HG03521 (cell line): Measurements from ENCODE around the gene MSANTD2.

Source experiments
- ATAC-seq: cut with Tn5 transposase; IDR thresholded peaks from one replicate; pipeline ENCODE4 v1.9.1; 2021; ENCODE audit warnings: mild to moderate bottlenecking, moderate library complexity; ENCODE audit not compliant: unreplicated experiment

Gene MSANTD2

DNA sequence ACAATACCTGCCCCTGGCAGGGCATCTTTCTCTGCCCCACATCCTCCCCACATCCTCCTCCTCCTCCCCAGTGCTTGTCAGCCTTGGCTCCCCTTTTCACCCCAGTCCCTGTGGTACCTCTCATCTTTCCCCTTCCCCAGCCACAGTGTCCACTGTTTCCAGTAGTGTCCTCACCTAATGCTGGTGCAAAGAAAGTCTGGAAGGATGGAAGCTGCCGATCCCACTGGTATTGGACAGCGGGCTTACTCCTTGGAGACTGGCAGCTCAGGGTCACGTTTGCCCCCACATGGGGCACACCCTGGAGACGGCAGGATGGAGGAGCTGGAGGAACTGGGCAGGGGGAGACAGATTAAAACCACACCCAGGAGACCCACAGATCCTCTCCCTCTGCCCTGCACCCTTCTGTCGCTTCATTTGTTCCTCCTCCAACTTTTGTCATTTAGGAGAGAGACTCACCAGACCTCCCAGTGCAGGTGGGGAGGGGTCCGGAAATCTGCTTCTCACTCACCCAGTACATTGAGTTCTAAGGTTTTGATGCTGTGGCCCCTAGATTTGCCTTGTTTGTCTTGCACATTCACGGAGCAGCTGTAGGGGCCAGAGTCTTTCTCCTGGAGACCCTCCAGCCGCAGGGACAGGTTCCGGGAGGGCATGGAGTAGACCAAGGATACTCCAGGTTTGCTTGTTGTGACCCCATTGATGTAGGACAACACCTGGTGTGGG, 44.0 kb downstream of the MSANTD2 start:
- ATAC-seq, result no peak

DNA sequence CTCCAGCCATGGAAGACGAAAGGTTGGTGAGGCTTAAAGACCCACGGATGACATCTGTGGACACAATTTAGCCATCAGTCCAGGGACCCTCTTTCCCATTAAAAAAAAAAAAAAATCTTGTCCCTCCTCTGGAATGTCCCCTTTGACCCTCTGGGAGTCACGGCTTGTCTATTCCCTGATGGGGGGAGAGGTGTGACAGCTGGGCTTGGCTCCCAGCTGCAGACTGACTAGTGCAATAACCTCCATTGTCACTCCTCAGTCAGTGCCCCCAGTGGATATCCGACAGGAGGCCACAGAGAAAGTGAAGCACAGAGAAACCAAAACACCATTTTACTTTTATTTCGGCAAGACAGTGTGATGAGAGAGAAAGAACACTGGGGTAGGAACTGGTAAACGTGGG, 45.5 kb downstream of the MSANTD2 start:
- no peak for ATAC-seq

DNA sequence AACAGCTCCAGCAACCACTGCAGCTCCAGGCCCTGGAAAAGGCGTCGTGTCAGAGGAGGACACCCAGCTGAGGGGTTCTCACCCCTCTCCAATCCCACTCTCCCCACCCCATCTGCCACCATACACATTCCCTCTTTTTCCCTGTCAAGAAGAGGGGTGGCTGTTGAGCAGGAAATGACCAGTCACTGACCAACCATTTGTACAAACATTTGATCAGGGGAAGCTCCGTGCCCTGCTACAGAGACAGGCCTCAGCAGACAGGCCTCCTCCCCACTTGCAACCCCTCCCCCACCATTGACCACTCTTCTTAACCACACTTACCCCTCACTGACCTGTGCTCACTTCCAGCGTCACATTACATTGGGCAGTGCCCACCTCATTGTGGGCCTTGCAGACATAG, 45.9 kb downstream of the MSANTD2 start:
- ATAC-seq, result no peak

DNA sequence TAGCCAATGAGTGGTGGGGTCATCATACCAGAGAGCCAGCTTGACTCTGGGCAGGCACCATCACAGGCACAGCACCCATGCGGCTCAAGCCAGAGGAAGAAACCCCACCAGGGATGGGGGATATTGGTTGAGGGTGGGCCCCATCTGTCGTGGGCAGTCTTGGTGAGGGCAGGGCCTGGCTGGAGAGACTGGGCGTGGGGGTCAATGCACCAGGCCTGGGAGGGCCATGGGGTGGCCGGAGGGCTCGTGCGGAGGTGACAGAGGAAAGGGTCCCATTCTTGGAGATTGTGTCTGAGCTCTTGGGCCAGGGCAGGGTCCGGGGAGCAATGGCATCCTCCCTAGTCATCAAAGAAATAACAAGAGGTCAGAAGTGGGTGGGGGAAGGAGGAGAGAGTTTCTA, 46.6 kb downstream of the MSANTD2 start:
- no peak for ATAC-seq

DNA sequence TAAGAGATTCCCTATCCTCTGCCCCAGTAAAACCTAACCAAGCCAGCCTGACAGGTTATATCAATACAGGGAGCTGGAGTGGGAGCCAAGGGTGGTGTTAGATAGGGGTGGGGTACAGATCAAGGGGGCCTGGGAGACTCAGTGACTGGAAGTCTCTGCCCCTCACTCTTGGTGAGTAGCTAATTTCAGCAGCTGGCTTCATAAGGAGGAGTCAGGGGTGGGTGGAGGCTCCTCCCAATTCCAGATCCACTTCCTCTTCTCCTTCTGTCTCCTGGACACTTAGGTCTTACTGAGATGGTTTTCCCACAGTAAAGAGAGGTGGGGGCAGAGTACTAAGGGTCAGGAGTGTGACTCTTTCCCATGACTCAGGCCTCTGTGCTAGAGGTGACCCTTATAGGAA, 47.0 kb downstream of the MSANTD2 start:
- ATAC-seq, result no peak

DNA sequence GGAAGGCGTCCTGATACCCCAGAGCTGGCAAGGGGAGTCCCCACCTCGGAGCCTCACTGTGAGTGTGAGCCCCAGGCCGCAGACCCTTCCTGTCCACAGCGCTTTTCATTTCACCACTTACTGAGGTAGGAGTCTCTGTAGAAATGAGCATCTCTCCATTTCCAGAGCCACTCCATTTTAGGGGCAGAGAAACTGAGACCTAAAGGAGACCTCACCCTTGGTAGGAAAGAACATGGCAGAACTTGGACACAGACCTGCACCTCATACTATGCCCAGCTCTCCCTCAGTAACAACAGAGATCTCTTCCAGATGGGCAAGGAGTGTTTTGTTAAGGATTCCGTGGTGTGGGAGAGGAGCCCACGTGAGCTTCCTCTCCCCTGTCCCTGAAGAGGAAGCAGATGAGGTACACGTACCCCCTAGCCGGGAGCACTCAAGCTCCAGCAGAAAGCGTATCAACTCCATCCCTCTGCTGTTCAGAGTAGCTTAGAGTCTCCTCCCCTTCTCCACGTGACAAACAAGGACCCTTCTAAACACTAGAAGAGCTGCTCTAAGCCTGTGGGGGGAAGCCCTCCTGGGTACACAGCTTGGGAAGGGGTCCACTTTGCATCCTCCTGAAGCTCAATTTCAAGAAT, 47.6 kb downstream of the MSANTD2 start:
- no peak for ATAC-seq

DNA sequence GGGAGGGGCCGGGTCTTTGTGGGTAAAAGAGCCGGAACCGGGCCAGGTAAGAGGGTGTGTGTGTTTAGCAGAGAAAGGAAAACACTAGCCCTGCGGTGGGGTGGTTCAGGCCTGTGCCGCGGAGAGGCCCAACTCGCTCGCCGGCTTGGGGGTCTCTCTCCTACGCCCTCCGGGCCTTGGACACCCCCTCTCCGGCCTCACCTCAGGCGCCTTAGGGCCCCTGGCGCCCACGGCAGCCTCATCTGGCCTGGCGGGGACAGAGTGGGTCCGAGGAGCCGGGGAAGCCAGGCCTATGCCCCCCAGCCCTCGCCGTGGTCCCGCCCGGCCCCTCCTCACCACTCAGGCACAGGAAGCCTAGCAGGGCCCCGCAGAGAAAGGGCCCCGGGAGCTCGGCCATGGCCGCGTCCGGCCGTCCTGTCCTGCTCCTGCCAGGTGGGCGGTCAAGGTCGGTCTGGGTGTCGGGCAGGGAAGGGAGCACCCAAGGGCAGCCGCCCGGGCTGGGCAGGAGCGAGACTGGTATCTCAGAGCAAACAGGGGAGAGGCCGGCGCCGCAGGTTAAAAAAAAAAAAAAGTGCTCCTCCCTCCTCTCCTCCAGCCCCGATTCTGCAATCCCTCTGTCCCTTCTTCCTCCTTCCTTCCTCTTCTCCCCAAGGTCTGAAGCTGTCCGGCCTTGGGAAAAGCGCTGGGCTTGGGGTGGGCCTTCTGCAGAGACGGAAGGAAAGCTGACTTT, 48.3 kb downstream of the MSANTD2 start, which contains the start of gene VSIG2:
Gene VSIG2 (minus strand): TSS at position 515 of the 730 bp plus-strand sequence. CDS start 118 bp downstream, at position 397.
- no peak for ATAC-seq

DNA sequence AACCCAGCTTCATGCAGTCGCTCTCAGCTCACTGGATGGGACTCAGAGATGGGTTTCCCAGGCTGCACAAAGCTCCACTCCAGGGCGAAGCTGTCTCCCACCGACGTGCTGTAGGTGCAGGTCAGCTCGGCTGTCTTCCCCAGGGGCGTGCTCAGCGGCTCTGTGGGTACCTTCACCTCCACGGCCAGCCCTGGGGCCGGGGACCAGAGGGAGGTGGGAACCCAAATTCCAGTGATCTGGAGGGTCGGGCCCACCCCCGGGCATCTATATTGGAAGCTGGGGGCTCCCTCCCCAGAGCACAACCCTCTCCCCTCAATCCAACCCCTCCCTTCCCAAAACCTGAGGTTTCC, 48.8 kb downstream of the MSANTD2 start:
- ATAC-seq, result no peak

DNA sequence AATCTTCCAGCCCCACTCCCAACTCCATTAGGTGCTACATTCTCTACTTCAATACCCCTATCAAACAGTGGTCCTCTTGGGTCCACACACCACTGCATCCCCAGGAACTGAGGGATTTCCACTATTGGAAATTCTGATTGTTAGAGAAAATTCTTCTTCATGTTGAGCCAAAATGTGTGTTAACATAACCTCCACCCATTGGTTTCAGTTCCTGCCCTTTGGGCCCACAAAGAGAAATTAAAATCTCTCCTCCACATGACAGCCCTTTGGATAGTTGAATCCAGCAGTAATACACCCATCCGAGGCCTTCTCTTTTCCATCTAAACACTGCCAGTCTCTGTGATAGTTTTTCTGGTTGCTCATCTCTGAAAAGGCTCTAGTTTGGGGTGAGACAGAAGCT, 50.3 kb downstream of the MSANTD2 start:
- no peak for ATAC-seq

DNA sequence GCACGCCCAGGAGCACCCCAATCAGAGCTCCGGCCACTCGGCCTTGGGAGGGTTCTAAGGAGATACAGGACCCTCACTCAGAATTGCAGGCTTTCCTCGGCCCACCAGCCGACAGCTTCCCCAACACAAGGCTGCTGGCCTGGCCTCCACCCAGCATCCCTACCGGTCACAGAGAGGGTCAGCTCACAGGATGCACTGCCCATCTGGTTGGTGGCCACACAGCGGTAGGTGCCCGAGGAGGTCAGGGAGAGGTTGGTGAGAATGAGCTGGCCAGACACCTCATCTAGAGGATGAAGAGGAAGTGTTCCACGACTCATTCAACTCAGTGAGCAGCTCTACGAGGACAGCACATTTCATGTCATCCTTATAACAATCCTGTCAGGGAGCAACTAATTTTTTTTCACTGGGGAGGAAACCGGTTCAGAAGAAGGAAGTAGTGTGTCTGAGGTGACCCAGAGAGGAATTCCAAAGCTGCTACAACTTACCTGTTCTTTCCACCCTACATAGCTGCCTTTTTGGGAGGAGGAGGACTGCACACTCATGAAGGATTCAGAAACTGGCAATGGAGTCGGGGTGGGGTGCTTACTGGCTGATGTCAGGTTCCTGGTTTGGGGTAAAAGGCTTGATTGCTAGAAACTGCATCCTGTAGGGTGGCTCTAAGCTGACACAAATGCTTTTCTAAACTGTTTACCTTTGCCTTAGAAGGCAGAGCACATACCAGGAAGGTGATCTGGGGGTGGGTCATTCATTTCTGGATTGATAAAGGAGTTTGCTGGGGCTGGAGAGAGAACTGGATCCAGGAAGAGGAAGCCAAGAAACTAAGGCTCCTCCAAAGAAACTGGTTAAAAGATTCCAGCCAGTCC, 51.5 kb downstream of the MSANTD2 start:
- no peak for ATAC-seq

DNA sequence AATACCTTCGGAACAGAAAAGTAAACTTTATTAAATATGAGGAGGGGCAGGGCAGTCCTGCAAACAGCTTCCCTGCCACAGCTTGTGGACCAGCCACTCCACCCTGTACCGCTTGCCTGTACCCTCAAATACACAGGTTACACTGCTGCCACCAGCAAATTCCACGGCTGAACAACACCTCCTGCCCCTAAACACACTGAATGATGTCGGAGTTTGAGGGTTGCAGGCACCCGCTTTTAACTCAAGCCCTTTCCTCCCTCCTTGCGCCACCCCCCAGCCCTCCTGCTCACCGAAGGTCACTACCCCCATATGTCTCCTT, 52.1 kb downstream of the MSANTD2 start:
- ATAC-seq, result no peak

DNA sequence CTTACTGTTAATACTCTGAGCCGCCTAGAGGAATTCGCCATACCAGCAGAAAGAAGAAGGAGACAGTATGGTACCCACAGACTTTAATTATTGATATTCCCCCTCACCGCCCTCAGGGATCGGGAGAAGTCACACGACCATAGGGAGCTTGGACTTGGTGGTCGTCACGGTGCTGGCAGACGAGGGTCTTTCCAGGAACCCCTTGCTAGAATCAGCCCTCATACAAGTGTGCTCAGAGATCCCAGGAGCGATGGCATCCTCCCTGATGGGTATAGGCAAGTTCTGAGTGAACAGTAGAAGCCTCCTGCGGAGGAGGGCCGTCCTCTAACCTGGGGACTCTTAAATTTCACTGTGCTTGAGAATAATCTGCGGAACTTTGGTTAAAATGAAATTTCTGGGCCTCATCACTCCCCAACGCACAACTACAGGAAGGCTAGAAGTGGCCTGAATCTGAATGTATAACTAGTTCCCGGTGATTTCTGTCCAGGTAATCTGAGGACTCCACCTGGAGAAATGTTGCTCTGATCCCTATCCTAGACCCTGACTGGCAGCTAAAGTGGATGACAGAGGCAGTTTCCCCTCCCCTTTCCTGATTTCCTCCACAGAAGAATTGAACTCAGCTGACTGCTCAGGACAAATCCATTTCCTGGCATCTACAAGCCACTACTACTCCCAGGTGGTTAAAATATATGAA, 52.7 kb downstream of the MSANTD2 start:
- no peak for ATAC-seq

DNA sequence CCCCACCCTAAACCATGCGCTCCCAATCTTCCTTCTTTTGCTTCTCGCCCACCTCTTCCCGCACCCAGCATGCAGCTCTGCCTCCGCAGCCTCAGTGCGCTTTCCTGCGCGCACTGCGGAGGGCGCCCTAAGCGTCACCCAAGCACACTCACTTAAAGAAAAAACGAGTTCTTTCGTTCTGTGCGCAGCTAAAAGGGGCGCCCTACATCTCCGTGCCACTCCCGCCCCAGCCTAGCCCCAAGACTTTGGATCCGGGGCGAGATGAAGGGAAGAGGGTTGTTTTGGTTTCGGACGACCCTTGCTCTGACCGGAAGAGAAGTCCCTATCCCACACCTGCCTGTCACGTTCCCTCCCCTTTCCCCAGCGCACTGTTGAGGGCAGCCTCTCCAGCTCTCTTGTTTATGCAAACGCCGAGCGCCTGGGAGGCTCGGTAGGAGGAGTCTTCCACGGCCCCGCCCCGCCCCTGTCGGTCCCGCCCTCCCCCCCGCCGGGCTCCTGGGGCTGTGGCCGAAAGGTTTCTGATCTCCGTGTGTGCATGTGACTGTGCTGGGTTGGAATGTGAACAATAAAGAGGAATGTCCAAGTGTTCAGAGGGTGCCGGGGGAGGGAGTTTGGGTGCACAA, 53.5 kb downstream of the MSANTD2 start:
- ATAC-seq, result peak; percentile 89

DNA sequence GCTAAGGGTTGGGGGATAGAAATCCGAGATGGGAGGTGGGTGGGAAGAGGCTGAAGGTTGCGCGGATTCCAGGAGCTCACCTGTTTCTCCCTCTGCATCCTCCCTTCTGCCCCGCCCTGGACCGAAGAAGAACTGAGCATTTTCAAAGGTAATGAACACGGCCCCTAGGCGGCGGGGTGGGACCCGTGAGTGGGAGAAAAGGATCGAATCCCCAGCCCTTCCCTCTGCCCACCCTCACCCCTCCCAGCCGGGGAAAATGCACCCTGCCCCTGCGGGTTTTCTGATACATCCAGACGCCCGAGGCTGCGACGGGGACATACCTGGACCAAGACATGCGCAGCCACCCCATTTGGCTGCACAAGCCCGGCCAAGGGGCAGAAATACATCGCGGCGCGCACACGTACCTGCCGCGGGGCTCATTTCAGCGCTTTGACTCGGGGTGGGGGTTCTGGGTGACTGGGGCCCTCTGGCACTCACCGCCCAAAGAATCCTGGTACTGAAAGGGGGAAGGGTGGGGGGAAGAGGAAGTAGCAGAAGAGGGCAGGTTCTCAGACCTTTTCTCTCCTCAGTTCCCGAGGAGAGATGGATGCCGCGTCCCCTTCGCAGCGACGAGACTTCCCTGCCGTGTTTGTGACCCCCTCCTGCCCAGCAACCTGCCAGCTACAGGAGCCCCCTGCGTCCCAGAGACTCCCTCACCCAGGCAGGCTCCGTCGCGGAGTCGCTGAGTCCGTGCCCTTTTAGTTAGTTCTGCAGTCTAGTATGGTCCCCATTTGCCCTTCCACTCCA, 54.2 kb downstream of the MSANTD2 start:
- ATAC-seq, result peak; percentile 17

DNA sequence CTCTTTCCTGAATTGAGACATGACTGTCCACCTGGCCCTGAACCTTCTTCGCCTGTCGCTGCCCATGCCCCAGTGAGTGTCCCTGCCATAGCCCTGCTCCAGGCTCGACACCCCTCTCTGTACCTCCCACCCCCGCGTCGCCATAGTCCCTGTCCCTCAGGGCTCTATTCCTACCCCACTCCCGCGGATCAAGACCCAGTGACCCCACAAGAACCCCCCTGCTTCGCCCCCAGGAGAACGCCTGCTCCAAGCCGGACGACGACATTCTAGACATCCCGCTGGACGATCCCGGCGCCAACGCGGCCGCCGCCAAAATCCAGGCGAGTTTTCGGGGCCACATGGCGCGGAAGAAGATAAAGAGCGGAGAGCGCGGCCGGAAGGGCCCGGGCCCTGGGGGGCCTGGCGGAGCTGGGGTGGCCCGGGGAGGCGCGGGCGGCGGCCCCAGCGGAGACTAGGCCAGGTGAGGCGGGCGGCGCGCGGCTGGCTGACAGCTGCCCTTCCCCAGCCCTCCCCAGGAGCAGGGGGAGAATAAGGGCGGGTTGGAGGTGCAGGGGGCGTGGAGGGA, 54.9 kb downstream of the MSANTD2 start:
- no peak for ATAC-seq

DNA sequence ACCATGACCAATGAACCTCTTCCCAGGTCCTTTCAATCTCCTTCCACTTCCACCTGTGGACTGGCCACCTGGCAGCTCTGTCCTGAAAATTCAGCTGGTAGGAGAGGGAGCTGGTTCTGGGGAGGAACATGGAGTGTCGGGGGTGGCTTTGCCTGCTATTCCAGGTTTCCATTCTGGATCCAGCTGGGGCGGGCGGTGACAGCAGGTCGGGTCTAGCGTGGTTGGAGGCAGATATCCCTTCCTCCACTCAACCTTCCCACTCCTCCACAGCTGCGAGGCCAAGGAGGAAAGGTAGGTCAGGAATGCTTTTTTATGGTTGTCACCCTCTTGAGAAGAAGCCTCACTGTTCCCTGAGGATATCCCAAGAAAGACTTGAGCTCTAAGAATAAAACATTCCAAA, 57.2 kb downstream of the MSANTD2 start:
- no peak for ATAC-seq

DNA sequence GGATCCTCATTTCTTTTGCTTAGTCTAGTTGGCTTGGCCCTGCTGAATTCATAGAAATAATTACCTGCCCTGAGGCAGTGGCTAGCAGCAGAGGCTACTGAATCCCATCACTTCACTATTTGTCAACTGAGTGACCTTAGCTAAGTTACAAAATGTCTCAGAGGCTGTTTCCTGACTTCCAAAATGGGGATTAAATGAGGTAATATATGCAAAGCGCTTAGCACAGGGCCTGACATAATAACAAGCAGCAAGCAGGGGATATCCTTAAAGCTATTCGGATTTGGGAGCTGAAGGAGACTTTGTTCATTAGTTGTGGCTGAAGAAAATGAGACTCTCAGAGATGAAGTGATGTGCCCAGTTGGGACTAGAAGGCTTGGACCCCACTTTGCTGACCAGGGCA, 57.7 kb downstream of the MSANTD2 start:
- no peak for ATAC-seq

DNA sequence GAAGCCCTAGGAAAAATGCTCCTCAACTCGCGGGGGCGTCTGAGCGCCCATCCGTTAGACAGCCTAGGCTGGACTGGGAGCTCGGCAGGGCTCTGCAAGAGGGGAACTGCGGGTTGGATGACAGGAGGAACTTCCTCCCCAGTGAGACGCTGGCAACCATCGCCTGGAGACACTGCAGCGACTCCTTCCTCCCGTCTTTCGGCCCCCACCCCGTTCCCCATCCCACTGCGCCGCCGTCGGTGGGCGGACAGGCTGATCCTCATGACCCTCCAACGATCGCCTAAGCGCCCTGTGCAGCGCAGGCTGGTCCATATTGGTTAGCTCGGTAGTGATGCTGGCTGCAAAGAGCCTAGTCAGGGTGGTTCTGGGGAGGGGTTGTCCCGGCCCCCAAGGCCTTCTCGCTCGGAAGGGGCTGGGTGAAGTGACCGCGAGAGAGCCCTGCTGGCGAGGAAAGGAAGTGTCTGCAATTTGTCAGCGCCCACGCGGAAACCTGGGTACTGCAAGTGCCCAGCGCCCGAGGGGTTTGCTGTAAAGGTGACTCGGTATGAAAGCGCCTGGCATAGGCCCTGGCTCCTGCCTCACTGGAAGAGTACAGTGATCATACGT, 59.8 kb downstream of the MSANTD2 start:
- ATAC-seq, result peak; percentile 37
